MCF 10A (cell line): ENCODE results near the gene RRAD. TPM values are rescaled to one million over a fixed set of nuclear protein-coding genes. Genes with fewer than 3 reads are reported as not detected.

ENCODE experiments used
- BruUV-seq: library from RNA; stranded (reverse); fragments of 400-500 nt; replicated peaks from 2 replicates; lab custom pipeline; 2021; lab: Mats Ljungman, UMichigan
- CTCF ChIA-PET: fragments of 300-600 bp; sonication (Branson Sonifier 250); formaldehyde crosslinking; extraction: SDS; loops from one replicate; lab custom pipeline; 2021; ENCODE audit warnings: antibody characterized with exemption, inconsistent platforms; lab: Yijun Ruan, JAX
- POLR2A ChIA-PET: fragments of 300-600, 350-650 bp; sonication (Branson Sonifier 250); formaldehyde crosslinking; extraction: SDS; loops from one replicate; lab custom pipeline; 2020; ENCODE audit warnings: antibody characterized with exemption, inconsistent platforms; lab: Yijun Ruan, JAX
- DNase-seq: peaks from one replicate; pipeline ENCODE4 v3.0.0-alpha.2; 2018; ENCODE audit not compliant: unreplicated experiment
- H3K27ac Mint-ChIP-seq: one replicate; pipeline ENCODE4 v1.8.0; 2022; ENCODE audit warnings: mild to moderate bottlenecking, low read depth, mixed read lengths; ENCODE audit not compliant: unreplicated experiment
- H3K27me3 Mint-ChIP-seq: one replicate; pipeline ENCODE4 v1.8.0; 2022; ENCODE audit warnings: mixed read lengths; ENCODE audit not compliant: insufficient read depth, unreplicated experiment
- H3K36me3 Mint-ChIP-seq: one replicate; pipeline ENCODE4 v1.8.0; 2022; ENCODE audit warnings: mild to moderate bottlenecking, moderate library complexity, mixed read lengths; ENCODE audit not compliant: insufficient read depth, unreplicated experiment
- H3K4me1 Mint-ChIP-seq: one replicate; pipeline ENCODE4 v1.8.0; 2022; ENCODE audit warnings: mixed read lengths; ENCODE audit not compliant: insufficient read depth, unreplicated experiment
- H3K4me3 Mint-ChIP-seq: one replicate; pipeline ENCODE4 v1.8.0; 2022; ENCODE audit warnings: mild to moderate bottlenecking, moderate library complexity, mixed read lengths; ENCODE audit not compliant: unreplicated experiment
- H3K9me3 Mint-ChIP-seq: one replicate; pipeline ENCODE4 v1.8.0; 2022; ENCODE audit warnings: mixed read lengths; ENCODE audit not compliant: unreplicated experiment
- intact Hi-C: fragments of 100-400 bp; cut with micrococcal nuclease; formaldehyde crosslinking; loops from 2 replicates; pipeline ENCODE4 v1.14.1; 2022
- total RNA-seq: library from RNA; stranded (reverse); gene quantifications from 2 replicates; pipeline ENCODE4 v1.2.3, GENCODE V29; 2022
- TF ChIP-seq, protein P1 (sequence below): fragments of 200-600 bp; IDR thresholded peaks from one replicate; pipeline ENCODE4 v1.8.0; 2022; ENCODE audit warnings: antibody characterized with exemption, mild to moderate bottlenecking; ENCODE audit not compliant: unreplicated experiment

Gene RRAD
- total RNA-seq, 1 experiment from 2014 or later, result not detected

DNA sequence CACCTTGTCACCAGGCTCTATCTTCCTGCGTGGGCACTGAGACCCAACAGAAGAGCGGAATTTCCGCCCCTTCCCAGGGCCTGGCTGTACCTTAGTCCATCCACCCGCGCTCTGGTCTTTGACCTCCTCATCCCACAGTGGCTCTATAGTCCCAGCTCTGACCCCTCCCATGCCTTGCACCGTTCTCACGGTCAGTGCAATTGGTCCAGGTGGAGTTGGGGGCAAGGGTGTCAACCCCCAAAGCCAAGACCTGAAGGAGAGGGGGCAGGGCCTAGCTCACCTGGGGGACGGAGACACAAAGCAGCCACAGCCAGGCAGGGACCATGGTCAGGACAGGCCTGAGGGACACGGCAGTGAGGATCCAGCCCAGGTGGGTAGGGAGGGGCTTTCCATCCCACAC, 7.6 kb downstream of the RRAD start:
- TF ChIP-seq, protein P1, sequence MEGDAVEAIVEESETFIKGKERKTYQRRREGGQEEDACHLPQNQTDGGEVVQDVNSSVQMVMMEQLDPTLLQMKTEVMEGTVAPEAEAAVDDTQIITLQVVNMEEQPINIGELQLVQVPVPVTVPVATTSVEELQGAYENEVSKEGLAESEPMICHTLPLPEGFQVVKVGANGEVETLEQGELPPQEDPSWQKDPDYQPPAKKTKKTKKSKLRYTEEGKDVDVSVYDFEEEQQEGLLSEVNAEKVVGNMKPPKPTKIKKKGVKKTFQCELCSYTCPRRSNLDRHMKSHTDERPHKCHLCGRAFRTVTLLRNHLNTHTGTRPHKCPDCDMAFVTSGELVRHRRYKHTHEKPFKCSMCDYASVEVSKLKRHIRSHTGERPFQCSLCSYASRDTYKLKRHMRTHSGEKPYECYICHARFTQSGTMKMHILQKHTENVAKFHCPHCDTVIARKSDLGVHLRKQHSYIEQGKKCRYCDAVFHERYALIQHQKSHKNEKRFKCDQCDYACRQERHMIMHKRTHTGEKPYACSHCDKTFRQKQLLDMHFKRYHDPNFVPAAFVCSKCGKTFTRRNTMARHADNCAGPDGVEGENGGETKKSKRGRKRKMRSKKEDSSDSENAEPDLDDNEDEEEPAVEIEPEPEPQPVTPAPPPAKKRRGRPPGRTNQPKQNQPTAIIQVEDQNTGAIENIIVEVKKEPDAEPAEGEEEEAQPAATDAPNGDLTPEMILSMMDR, result no peak
- Mint-ChIP-seq H3K27me3 (no peaks in the 10 kb centered on the region), H3K4me3 (no peak overlapping the region), H3K9me3 (no peaks in the 10 kb centered on the region), H3K36me3 (no peaks in the 10 kb centered on the region), H3K4me1 (peaks cover 6% of the 10 kb centered on the region), H3K27ac (no peak overlapping the region)
- CTCF ChIA-PET, result interaction anchor here (0.7 to 3.1 kb wide), 6 partner anchors 8 to 157 kb away, joined by 3 to 23 read pairs (median 3); no protein-coding TSS in a partner anchor
- POLR2A ChIA-PET, result interaction anchor here (0.6 to 1.7 kb wide), 2 partner anchors 11 to 28 kb away, joined by 3 to 6 read pairs; no protein-coding TSS in a partner anchor
- DNase-seq, result no peak
- no TSS peak for BruUV-seq
- intact Hi-C loops, result no loop called here

DNA sequence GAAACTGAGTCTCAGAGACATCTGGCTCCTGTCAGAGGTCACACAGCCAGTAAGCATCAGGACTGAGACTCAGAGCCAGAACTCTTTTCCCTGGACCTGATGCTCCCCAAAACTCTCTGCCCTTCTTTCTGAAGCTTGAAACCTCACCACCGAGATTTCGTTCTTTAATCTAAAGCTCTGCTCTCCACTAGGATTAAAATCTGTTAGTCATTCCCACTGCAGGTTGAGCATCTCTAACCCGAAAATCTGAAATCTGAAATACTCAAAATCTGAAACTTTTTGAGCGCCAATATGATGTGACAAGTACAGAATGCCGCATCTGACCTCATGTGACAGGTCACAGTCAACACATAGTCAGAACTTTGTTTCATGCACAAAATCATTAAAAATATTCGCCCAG, 8.8 kb downstream of the RRAD start:
- intact Hi-C loops, result no loop called here
- BruUV-seq, result no TSS peak
- H3K4me1 Mint-ChIP-seq, result peaks cover 12% of the 10 kb centered on the region
- DNase-seq, result no peak
- no peaks in the 10 kb centered on the region for H3K27me3 Mint-ChIP-seq
- CTCF ChIA-PET, result interaction anchor here (1.9 kb wide), 1 partner anchor 21 kb away, joined by 7 read pairs; no protein-coding TSS in a partner anchor
- H3K4me3 Mint-ChIP-seq, result no peak overlapping the region
- H3K27ac Mint-ChIP-seq, result no peak overlapping the region
- POLR2A ChIA-PET, result no interaction called here
- no peaks in the 10 kb centered on the region for H3K9me3 Mint-ChIP-seq
- TF ChIP-seq, protein P1, result no peak
- H3K36me3 Mint-ChIP-seq, result no peaks in the 10 kb centered on the region

DNA sequence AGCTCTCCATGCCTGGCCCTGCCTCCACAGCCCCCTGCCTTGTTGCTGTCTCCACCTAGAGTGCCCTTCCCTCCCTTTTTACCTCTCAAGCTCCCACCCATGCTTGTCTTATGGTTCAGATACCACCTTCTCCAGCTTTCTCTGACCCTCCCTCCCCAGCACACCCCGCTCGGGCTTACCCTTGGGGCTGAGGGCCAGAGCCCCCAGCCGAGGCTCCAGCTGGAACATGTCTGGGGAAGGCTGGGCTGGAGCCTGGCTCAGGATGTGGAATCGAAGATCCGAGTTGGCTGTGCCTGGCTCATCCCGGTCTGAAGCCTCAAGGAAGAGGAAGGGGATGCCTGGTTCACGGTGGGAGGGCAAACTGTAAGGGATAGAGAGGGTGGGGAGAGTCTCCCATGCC, 10.3 kb downstream of the RRAD start:
- no TSS peak for BruUV-seq
- DNase-seq, result no peak
- H3K4me3 Mint-ChIP-seq, result no peak overlapping the region
- intact Hi-C loops, result no loop called here
- H3K27me3 Mint-ChIP-seq, result no peaks in the 10 kb centered on the region
- TF ChIP-seq, protein P1, result no peak
- H3K36me3 Mint-ChIP-seq, result no peaks in the 10 kb centered on the region
- CTCF ChIA-PET, result interaction anchor here (1.0 kb wide), 1 partner anchor 20 kb away, joined by 4 read pairs; no protein-coding TSS in a partner anchor
- H3K9me3 Mint-ChIP-seq, result no peaks in the 10 kb centered on the region
- H3K4me1 Mint-ChIP-seq, result peaks cover 20% of the 10 kb centered on the region
- H3K27ac Mint-ChIP-seq, result no peak overlapping the region
- POLR2A ChIA-PET, result interaction anchor here (2.3 kb wide), 1 partner anchor 13 kb away, joined by 7 read pairs; no protein-coding TSS in a partner anchor

DNA sequence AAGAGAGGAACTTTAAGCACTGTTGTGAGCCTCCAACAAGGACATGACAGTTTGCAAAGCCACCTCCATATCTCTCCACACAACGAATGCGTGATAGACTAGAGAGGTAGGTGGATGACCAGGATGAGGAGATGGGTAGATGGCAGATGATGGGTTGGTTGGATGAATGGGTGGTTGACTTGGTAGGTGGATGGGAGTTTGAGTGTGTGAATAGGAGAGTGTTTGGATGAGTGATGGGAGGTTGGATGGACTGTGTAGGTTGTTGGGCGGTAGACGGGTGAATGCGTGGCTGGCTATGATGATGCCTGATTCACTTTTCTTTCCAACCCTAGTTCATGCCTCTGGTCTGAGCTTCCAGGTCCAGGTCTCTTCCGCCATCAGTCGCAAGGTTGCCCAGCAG, 10.8 kb downstream of the RRAD start:
- Mint-ChIP-seq H3K27ac (no peak overlapping the region), H3K27me3 (no peaks in the 10 kb centered on the region), H3K36me3 (no peaks in the 10 kb centered on the region), H3K4me1 (peaks cover 20% of the 10 kb centered on the region), H3K4me3 (no peak overlapping the region), H3K9me3 (no peaks in the 10 kb centered on the region)
- CTCF ChIA-PET, result interaction anchor here (1.0 kb wide), 1 partner anchor 20 kb away, joined by 4 read pairs; no protein-coding TSS in a partner anchor
- POLR2A ChIA-PET, result interaction anchor here (2.3 kb wide), 1 partner anchor 13 kb away, joined by 7 read pairs; no protein-coding TSS in a partner anchor
- no peak for DNase-seq
- no TSS peak for BruUV-seq
- intact Hi-C loops, result no loop called here
- TF ChIP-seq, protein P1, result no peak
